Suppressor macrophage treated with lipopolysaccharide for 4 hours (primary cell): ENCODE measurements around the gene FGF4.
A peak's percentile ranks its signal among the peaks of the same experiment; 100 is the strongest.

Experiments
- DNase-seq: peaks from one replicate; pipeline ENCODE4 v3.0.0-alpha.2; 2020

FGF4 gene

DNA sequence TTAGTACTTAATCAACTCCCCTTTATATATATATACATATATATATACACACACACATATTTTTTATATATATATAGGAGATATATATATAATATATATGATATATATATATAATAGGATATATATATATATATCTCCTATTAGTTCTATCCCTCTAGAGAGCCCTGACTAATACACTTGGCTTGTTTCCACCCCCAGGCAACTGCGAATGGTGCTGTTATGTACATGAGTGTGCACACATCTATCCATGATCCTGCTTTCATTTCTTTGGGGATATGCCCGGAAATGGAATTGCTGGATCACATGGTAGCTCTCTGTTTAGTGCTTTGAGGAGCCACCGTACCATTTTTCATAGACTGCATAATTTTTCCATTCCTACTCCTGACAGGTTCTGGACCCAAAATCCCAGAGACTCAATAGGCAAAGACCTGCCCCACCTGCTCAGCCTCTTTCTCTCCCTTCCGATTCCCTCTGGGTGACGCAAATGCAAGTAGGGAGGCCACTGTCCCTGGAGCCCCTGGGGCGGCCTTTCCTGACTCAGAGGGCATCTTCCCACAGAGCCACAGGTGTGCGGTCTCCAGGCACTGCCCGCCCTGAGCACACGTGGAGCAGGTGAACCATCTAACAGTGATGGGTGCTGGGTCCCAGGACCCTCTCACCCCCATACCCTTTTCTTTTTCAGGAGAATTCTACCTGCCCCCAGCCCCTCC, 32.1 kb upstream of the FGF4 start:
- DNase-seq, result no peak

DNA sequence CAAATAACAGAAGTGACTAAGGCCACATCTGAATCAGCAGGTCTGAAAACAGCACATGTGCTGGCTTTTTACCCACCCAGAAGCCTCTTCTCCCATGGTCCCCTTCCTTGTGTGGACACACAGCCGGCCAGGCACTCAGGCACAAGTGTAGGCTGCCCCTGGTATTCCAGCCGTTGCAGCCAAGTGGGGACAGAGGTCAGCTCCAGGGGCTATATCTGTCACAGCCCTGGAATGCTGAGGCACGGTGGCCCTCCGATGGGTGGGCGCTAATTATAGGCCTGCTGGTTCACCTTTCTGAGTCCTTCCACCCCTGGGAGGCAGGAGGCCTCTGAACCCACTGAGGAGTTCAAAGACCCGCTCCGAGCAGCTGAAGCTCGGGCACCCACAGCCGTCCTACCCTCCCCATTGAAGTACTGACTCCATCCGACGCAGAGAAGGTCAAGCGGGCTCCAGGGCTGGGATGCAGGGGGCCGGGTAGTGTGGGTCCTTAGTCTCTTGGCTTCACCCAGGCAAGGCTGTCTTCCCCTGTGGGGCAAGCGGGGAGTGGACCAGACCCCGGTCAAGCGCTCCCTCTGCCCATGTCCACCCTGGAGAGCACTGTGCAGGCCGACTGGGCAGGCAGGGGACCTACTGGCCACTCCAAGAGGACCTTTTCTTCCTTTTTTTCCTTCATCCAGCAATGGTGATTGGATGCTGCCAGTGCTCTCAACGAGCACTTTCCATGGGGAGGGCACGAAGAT, 29.8 kb upstream of the FGF4 start:
- no peak for DNase-seq

- DNase-seq, result no peak
Observed at GRCh38 chr11:69803604-69804218, 28.6 kb upstream of the FGF4 start.

GRCh38 chr11:69803022-69803421, 27.9 kb upstream of the FGF4 start:
- no peak for DNase-seq

DNA sequence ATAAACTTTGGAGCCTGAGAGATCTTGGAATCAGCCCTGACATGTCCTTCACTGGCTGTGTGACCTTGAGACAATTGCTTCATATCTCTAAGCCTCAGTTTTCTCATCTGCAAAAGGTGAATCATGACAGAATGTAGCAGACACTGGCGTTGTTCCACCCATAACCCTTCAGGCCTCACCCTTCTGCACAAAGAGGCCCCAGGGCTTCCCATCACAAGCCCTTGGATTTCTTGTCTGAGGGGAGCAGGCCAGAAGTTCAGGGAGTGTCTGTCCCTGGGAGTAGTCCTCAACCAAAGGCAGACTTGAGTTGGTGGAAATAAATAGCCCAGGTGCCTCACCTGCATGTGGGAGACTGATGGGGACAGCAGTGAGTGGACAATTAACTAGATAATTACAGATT, 27.4 kb upstream of the FGF4 start:
- DNase-seq, result no peak

GRCh38 chr11:69801513-69802335, 26.6 kb upstream of the FGF4 start:
- no peak for DNase-seq

DNA sequence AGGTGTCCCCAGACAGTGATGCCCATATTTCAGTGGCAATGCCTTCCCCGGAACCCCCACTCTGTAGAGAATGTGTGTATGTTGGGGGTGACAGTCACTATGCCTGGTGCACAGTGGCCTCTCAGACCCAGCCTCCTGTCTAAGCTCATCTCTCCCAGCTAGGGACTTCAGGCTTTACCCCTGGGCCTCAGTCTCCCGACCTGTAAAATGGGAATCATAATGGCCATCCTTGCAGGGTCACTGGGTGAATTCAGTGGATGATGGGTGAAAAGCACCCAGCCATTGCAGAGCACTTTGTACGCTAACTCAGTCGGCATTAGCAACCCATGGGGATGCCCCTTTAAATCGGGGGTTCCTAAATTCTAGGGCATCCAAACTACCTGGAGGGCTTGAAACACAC, 25.1 kb upstream of the FGF4 start:
- DNase-seq, result no peak

DNA sequence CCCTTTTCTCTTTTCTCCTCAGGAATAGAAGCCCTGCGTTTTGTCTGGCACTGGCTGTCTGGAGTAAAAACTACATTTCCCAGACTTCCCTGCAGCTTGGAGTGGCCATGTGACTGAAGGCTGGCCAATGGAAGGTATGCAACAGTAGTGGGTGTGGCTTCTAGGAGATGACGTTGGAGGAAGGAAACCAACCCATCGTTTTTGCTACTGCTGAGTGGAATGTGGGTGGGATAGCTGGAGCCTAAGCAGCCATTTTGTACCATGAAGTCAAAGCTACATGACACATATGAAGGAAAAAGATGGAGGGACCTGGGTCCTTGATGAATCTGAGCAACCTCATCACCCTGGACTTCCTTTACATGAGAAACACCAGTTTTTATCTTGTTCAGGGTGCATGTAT, 24.4 kb upstream of the FGF4 start:
- DNase-seq, result peak; percentile 3

DNA sequence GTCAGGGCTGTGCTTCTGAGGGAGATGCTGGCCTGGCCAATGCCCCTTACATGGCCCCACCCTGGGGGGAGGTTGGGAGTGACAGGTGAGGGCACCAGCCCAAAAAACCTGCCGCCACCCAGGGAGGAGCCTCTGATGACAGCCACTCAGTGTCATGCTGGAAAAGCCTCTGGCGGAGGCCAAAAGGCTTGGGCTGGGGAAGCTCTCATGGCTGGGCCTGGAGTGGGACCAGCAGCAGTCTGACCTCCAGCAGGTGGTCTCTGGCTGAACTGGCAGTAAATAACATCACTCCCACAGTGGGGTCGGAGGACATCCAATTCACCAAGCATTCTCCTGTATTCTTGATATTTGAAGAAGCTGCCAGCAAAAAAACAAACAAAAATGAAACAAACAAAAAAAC, 24.0 kb upstream of the FGF4 start:
- DNase-seq, result no peak

- no peak for DNase-seq
Observed at GRCh38 chr11:69797737-69798528, 22.8 kb upstream of the FGF4 start.

DNA sequence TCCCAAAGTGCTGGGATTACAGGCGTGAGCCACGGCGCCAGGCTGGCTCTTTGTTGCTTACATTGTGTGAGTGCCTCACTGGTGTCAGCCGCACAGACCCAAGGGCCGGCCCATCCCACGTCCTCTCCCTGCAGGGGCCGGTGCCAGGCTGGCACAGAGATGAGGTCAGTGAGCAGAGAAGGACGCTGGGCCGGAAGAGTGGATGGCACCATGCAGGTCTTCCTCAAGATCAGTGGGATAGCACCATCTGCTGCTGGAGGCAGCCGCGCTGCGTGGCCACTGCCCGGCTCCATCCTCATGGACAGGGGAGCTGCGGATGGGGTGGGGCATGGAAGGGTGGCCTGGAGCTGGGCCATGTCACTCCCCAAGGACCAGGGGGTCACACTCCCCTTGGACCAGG, 22.0 kb upstream of the FGF4 start:
- no peak for DNase-seq

DNA sequence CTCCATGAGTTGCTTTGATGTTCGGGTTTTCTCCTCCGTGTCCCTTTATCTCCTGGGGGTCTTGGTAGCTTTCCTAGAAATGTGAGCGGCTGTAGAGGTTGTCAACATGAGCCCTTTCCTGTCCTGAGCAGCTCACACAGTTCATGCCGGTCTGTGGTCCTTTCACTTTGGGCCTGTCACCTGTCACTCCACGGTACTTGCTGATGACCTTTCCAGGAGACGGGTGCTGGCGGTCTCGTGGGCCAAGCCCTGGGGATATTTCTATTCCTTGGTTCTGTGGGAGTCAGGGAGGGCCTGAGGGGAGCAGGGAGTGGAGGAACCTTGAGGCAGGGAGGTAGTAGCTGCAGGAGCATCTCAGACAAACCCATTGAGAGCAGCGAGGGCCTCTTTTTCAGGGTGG, 20.9 kb upstream of the FGF4 start:
- DNase-seq, result no peak

- DNase-seq, result no peak
Observed at GRCh38 chr11:69791276-69792180, 16.4 kb upstream of the FGF4 start.

DNA sequence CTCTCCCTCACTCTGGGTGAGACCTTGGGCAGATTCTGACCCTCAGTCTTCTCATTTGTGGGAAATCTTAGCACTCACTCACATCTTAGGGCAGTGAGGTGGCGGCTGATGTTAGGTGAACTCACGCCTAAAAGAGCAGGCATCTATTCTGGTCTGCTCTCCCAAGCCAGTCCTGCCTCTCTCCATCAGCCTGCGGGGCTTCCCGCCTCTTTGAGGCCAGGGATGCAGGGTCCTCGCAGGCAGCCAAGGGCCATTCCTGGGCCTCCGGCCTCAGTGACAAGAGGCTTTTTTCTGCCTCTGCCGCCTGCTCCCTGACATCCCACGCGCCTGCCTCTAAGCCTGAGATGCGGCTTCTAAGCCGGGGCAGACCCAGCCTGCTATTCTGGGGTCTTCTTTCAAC, 13.8 kb upstream of the FGF4 start:
- no peak for DNase-seq

DNA sequence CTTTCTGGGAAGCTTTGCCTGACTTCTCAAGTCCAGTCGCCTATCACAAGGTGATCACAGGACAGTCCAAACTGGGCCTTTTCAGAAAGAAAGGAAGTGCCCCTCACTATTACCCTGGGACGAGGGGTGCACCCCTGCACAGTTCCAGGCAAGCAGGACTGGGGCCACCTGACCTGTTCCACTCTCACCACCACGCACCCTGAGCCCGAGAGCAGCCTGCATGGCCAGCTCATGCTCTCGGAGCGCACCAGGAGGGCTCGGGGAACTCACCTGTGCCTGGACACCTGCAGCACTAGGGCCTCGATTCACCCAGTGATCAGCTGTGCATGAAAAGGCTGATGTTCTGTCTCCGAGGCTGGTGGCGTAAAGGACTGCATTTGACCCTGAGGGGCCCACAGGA, 12.8 kb upstream of the FGF4 start:
- no peak for DNase-seq

GRCh38 chr11:69787457-69787856, 12.3 kb upstream of the FGF4 start:
- no peak for DNase-seq

DNA sequence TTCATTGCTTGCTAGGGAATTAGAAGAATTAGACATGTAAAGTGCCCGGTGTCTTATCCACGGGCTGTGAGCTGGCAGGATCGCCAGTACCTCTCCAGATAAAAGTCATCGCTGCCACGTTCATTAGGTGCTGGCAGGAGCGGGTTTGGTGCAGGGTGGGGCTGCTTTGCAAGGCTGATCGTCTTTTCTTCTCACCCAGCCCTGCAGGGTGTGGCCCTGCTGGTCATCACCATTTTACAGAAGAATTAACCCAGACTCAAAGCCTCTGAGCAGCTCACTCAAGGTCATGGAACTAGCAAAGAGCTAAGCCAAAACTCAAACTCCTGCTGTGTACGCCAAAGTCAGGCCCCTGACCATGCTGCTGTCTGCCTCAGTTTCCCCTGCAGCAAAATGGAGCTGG, 6.1 kb upstream of the FGF4 start:
- no peak for DNase-seq

DNA sequence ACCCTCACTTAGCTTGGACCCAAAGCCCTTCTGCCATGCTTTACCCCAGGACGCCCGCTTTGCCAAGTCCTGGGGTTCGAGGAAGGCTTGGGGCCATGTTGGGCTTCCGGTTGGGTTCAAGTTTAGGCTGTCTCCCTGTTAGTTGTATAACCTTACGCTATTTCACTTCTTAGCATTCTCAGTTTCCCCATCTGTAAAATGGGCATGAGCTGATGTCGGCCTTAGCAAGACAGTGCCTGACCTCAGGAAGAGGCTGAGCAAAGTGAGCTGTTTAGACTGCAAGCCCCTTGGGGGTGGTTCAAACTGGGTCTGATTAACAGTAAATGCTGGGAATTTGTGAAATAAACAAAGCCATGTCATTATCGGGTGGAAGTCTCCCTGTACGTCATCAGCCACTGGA, 3.2 kb upstream of the FGF4 start:
- no peak for DNase-seq

DNA sequence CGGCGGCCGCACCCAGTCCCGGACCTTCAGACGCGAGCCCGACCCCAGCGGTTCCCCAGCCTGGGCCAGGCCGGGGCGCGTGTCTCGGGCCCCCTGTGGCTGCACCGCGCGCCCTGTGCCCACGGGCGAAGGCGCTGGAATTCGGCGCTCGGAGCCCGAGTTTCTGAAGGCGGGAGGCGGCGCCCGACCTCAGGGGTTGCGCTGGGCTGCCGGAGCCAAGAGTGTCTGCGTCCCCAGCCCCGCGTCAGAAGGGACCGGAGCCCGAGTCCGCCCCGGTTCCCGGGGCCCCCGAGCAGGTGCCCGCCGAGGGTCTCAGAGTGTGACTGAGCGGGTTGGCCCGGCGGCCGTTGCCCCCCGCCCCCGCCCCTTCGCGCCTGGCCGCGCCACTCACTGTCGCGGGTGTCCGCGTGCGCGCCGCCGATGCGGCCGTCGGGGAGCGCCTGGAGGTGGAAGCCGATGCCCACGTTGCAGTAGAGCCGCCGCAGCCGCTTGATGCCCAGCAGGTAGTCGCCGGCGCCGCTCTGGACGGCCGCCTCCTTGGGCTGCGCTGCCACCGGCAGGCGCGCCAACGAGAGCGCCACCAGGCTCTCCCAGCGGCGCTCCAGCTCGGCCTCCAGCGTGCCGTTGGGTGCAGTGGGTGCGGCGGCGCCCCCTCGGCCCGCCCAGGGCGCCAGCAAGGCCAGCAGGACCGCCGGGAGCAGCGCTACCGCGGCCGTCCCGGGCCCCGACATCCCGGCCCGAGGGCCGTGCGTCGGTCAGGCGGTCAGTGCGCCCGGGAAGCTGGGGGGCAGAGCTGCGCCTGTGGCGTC, 583 bp downstream of the FGF4 start:
- DNase-seq, result no peak

DNA sequence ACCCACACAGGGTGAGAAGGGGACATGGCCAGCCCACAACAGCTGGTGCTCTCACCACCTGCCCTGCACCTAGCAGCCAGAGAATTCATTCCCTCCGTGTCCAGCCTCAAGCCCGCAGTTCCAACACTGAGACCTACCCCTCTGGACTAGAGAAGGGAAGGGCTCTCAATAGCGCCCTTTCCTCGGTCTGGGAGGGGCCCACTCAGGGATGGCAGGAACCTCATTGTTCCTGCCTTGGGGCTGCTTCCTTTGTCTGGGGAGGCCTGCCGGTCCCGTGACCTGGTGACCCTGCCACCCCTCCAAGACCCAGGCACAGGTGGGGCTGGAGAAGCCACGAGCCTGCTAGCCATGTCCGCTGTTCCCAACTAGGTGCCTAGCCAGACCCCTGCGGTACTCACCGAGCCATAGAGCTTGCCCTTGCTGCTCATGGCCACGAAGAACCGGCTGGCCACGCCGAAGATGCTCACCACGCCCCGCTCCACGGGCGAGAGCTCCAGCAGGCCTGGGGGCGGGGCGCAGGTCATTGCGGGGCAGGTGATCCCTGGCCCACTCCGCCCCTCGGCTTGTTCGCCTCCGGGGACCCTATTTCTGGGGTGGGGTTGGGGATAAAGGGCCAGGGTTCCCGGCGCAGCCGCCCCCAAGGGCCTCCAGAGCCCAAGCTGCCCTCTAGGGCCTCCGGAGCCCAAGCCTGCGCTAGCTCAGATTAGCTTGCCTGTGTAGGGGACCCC, 1.4 kb downstream of the FGF4 start:
- DNase-seq, result no peak
